IPS-15b (cell line): Measurements from ENCODE around the gene CYB5R2.

Experiments
- H3K27me3 ChIP-seq: one replicate; pipeline ENCODE4 v1.6.1; 2013; ENCODE audit warnings: low read length; ENCODE audit not compliant: control insufficient read depth, insufficient read depth
- H3K36me3 ChIP-seq: one replicate; pipeline ENCODE4 v1.6.1; 2013; ENCODE audit warnings: low read length; ENCODE audit not compliant: control insufficient read depth, insufficient read depth
- H3K4me1 ChIP-seq: one replicate; pipeline ENCODE4 v1.6.1; 2013; ENCODE audit warnings: mild to moderate bottlenecking, low read length; ENCODE audit not compliant: control insufficient read depth, insufficient read depth
- H3K4me3 ChIP-seq: one replicate; pipeline ENCODE4 v1.5.1; 2013; ENCODE audit warnings: low read depth, low read length
- H3K9ac ChIP-seq: one replicate; pipeline ENCODE4 v1.6.1; 2013; ENCODE audit warnings: low read depth, mild to moderate bottlenecking, low read length
- H3K9me3 ChIP-seq: one replicate; pipeline ENCODE4 v1.6.1; 2013; ENCODE audit warnings: mild to moderate bottlenecking, low read length; ENCODE audit not compliant: control insufficient read depth, insufficient read depth

Gene CYB5R2

GRCh38 chr11:7648264-7648663 lies 25.0 kb downstream of the CYB5R2 start:
- Histone ChIP-seq H3K9me3 (no peaks in the 10 kb centered on the region), H3K9ac (no peak overlapping the region), H3K4me3 (no peak overlapping the region), H3K27me3 (no peaks in the 10 kb centered on the region), H3K36me3 (peaks cover 7% of the 10 kb centered on the region), H3K4me1 (no peaks in the 10 kb centered on the region)

- no peak overlapping the region for H3K9ac ChIP-seq
- H3K9me3 ChIP-seq, result no peaks in the 10 kb centered on the region
- H3K4me1 ChIP-seq, result no peaks in the 10 kb centered on the region
- no peak overlapping the region for H3K4me3 ChIP-seq
- no peaks in the 10 kb centered on the region for H3K27me3 ChIP-seq
- H3K36me3 ChIP-seq, result peaks cover 7% of the 10 kb centered on the region
These were observed 26.4 kb downstream of the CYB5R2 start for GRCh38 chr11:7646866-7647265.

GRCh38 chr11:7645206-7645605 lies 28.1 kb downstream of the CYB5R2 start:
- Histone ChIP-seq H3K27me3 (no peaks in the 10 kb centered on the region), H3K4me3 (no peak overlapping the region), H3K9me3 (no peaks in the 10 kb centered on the region), H3K36me3 (peaks cover 7% of the 10 kb centered on the region), H3K4me1 (no peaks in the 10 kb centered on the region), H3K9ac (no peak overlapping the region)

- no peaks in the 10 kb centered on the region for H3K27me3 ChIP-seq
- H3K4me1 ChIP-seq, result no peaks in the 10 kb centered on the region
- no peaks in the 10 kb centered on the region for H3K36me3 ChIP-seq
- H3K9me3 ChIP-seq, result no peaks in the 10 kb centered on the region
- no peak overlapping the region for H3K4me3 ChIP-seq
- H3K9ac ChIP-seq, result no peak overlapping the region
These were observed 30.0 kb downstream of the CYB5R2 start for GRCh38 chr11:7643314-7643713.

GRCh38 chr11:7642747-7643146 lies 30.6 kb downstream of the CYB5R2 start:
- no peaks in the 10 kb centered on the region for H3K27me3 ChIP-seq
- H3K36me3 ChIP-seq, result no peaks in the 10 kb centered on the region
- H3K9ac ChIP-seq, result no peak overlapping the region
- no peaks in the 10 kb centered on the region for H3K9me3 ChIP-seq
- no peak overlapping the region for H3K4me3 ChIP-seq
- H3K4me1 ChIP-seq, result no peaks in the 10 kb centered on the region

GRCh38 chr11:7640816-7641215 lies 32.5 kb downstream of the CYB5R2 start:
- H3K9me3 ChIP-seq, result no peaks in the 10 kb centered on the region
- H3K9ac ChIP-seq, result no peak overlapping the region
- no peaks in the 10 kb centered on the region for H3K36me3 ChIP-seq
- no peaks in the 10 kb centered on the region for H3K4me1 ChIP-seq
- no peak overlapping the region for H3K4me3 ChIP-seq
- no peaks in the 10 kb centered on the region for H3K27me3 ChIP-seq

GRCh38 chr11:7639643-7640025 lies 33.7 kb downstream of the CYB5R2 start:
- H3K9ac ChIP-seq, result no peak overlapping the region

GRCh38 chr11:7638710-7639642 lies 34.3 kb downstream of the CYB5R2 start:
- Histone ChIP-seq H3K27me3 (no peaks in the 10 kb centered on the region), H3K36me3 (no peaks in the 10 kb centered on the region), H3K4me1 (no peaks in the 10 kb centered on the region), H3K4me3 (no peak overlapping the region), H3K9ac (no peak overlapping the region), H3K9me3 (no peaks in the 10 kb centered on the region)

More at GRCh38 chr11:7639643-7640025, 33.7 kb downstream of the CYB5R2 start:
- no peaks in the 10 kb centered on the region for H3K27me3 ChIP-seq
- H3K36me3 ChIP-seq, result no peaks in the 10 kb centered on the region
- no peak overlapping the region for H3K4me3 ChIP-seq
- H3K9me3 ChIP-seq, result no peaks in the 10 kb centered on the region
- H3K4me1 ChIP-seq, result no peaks in the 10 kb centered on the region

- H3K9me3 ChIP-seq, result no peaks in the 10 kb centered on the region
- H3K4me3 ChIP-seq, result no peak overlapping the region
- H3K9ac ChIP-seq, result no peak overlapping the region
- no peaks in the 10 kb centered on the region for H3K4me1 ChIP-seq
- no peaks in the 10 kb centered on the region for H3K36me3 ChIP-seq
- no peaks in the 10 kb centered on the region for H3K27me3 ChIP-seq
These were observed 35.7 kb downstream of the CYB5R2 start for GRCh38 chr11:7637447-7638157.

GRCh38 chr11:7636350-7636749 lies 37.0 kb downstream of the CYB5R2 start:
- H3K9ac ChIP-seq, result no peak overlapping the region
- H3K27me3 ChIP-seq, result no peaks in the 10 kb centered on the region
- no peaks in the 10 kb centered on the region for H3K36me3 ChIP-seq

GRCh38 chr11:7635708-7636107 lies 37.6 kb downstream of the CYB5R2 start:
- no peaks in the 10 kb centered on the region for H3K27me3 ChIP-seq
- H3K4me1 ChIP-seq, result no peaks in the 10 kb centered on the region
- H3K4me3 ChIP-seq, result no peak overlapping the region
- H3K36me3 ChIP-seq, result no peaks in the 10 kb centered on the region
- no peaks in the 10 kb centered on the region for H3K9me3 ChIP-seq
- H3K9ac ChIP-seq, result no peak overlapping the region

More at GRCh38 chr11:7636350-7636749, 37.0 kb downstream of the CYB5R2 start:
- Histone ChIP-seq H3K4me1 (no peaks in the 10 kb centered on the region), H3K9me3 (no peaks in the 10 kb centered on the region), H3K4me3 (no peak overlapping the region)

- no peaks in the 10 kb centered on the region for H3K9me3 ChIP-seq
- no peaks in the 10 kb centered on the region for H3K27me3 ChIP-seq
- H3K4me1 ChIP-seq, result no peaks in the 10 kb centered on the region
- H3K9ac ChIP-seq, result no peak overlapping the region
- H3K36me3 ChIP-seq, result no peaks in the 10 kb centered on the region
- H3K4me3 ChIP-seq, result no peak overlapping the region
These were observed 38.2 kb downstream of the CYB5R2 start for GRCh38 chr11:7635137-7635536.
